ENCODE measurements around the gene PFDN6. TPM values are rescaled to one million over a fixed set of nuclear protein-coding genes. Genes with fewer than 3 reads are reported as not detected.
"Not testable (repeated sequence)": the region's sequence is repeated elsewhere in the genome, so short reads cannot be mapped to it uniquely, and the experiment has no call there.

Gene PFDN6
- total RNA-seq, 1 experiment from 2014 or later, result 143 TPM

- in situ Hi-C loops (cut with HindIII; ENCODE audit: low pct_unique_long_range_greater_than_20kb, low sequenced_read_pairs), result no loop called here
- no peak for DNase-seq (ENCODE audit: low read depth, low spot score)
Observed at GRCh38 chr6:33272275-33273128, 16.9 kb upstream of the PFDN6 start.

DNA sequence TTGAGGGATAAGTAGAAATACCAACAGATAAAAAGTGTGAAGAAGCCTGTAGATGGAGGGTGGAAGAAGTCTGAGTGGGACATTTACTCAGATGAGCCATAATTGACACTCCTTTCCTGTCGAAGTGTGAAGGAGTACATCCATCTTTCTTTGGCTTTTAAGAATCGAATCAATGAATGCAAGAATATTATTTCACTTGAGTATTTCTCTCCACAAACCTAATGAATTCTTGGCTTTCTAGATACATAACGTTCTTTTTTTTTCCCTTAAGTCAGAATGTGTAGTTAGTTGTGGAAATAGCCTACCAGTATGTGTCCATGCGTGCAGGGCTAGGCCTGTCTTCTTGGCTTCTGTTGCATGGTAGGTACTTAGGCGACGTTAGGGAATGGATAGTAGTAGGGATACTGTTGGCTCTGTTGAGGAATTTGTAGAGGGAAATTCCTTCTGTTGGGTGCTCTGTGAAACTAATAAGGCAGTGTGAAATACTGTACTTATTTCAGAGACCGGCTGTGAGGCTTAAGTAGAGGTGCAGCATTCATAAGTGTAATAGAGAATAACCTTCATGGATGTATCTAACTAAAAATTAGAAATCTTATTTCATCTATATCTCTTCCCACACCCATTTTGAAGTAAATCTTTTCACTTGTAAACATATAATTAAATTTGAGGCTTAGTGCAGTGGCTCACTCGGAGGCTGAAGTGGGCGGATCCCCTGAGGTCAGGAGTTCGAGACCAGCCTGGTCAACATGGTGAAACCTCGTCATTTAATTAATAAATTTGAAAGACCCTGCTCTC lies 16.1 kb upstream of the PFDN6 start:
- in situ Hi-C loops (cut with HindIII; ENCODE audit: low pct_unique_long_range_greater_than_20kb, low sequenced_read_pairs), result no loop called here
- DNase-seq (ENCODE audit: low read depth, low spot score), result no peak

DNA sequence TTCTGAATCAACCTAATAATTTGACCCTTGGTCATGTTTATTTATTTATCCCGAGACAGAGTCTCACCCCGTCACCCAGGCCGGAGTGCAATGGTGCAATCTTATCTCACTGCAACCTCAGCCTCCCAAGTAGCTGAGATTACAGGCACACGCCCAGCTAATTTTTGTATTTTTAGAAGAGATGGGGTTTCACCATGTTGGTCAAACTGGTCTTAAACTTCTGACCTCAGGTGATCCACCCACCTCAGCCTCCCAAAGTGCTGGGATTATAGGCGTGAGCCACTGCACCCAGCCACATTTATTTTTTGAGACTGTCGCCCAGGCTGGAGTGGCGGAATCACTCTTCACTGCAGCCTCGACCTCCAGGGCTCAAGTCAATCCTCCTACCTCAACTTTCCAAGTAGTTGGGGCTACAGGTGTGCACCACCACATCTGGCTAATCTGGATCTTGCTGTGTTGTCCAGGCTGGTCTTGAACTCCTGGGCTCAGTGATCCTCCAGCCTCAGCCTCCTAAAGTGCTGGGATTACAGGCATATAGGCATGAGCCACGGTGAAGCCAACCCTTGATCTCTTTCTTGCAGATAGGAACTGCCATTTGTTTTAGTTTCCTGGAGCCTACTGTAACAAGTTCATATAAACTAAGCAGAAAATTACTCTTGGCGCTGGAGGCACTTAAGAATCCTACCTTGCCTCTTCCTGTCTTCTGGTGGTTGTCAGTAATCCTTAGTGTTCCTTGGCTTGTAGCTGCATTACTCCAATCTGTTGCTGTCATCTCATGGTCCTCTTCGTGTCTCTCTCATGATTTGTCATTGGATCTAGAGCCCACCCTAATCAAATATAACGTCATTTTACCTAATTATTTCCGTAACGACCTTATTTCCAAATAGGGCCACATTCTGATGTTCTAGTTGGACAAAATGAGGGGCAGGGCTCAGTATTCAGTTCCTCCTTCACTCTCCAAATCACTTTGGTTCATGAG lies 15.2 kb upstream of the PFDN6 start:
- DNase-seq (ENCODE audit: low read depth, low spot score), result no peak
- in situ Hi-C loops (cut with HindIII; ENCODE audit: low pct_unique_long_range_greater_than_20kb, low sequenced_read_pairs), result no loop called here

- DNase-seq (ENCODE audit: low read depth, low spot score); in situ Hi-C loops (cut with HindIII; ENCODE audit: low pct_unique_long_range_greater_than_20kb, low sequenced_read_pairs): not testable (repeated sequence)
Observed at GRCh38 chr6:33275795-33276580, 13.4 kb upstream of the PFDN6 start.

- in situ Hi-C loops (cut with HindIII; ENCODE audit: low pct_unique_long_range_greater_than_20kb, low sequenced_read_pairs), result no loop called here
Observed at GRCh38 chr6:33276581-33276863, 12.9 kb upstream of the PFDN6 start.

GRCh38 chr6:33276864-33277662 lies 12.3 kb upstream of the PFDN6 start, which contains the start of gene B3GALT4:
Gene B3GALT4 (plus strand): TSS chr6:33277123. CDS start chr6:33277420, 297 bp downstream.
- in situ Hi-C loops (cut with HindIII; ENCODE audit: low pct_unique_long_range_greater_than_20kb, low sequenced_read_pairs), result no loop called here
- peak; percentile 65 for DNase-seq (ENCODE audit: low read depth, low spot score)

More at GRCh38 chr6:33276581-33276863, 12.9 kb upstream of the PFDN6 start:
- no peak for DNase-seq (ENCODE audit: low read depth, low spot score)

DNA sequence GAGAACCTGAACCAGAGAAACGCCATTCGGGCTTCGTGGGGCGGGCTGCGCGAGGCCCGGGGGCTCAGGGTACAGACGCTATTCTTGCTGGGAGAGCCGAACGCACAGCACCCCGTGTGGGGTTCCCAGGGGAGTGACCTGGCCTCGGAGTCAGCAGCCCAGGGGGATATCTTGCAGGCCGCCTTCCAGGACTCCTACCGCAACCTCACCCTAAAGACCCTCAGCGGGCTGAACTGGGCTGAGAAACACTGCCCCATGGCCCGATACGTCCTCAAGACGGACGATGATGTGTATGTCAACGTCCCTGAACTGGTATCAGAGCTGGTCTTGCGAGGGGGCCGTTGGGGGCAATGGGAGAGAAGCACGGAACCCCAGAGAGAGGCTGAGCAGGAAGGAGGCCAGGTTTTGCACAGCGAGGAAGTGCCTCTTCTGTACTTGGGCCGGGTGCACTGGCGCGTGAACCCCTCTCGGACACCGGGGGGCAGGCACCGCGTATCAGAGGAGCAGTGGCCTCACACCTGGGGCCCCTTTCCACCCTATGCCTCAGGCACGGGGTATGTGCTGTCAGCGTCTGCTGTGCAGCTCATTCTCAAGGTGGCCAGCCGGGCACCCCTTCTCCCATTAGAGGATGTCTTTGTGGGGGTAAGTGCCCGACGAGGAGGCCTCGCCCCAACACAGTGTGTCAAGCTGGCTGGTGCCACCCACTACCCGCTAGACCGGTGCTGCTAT lies 11.6 kb upstream of the PFDN6 start:
- in situ Hi-C loops (cut with HindIII; ENCODE audit: low pct_unique_long_range_greater_than_20kb, low sequenced_read_pairs), result no loop called here

GRCh38 chr6:33278392-33278741 lies 11.0 kb upstream of the PFDN6 start:
- no peak for DNase-seq (ENCODE audit: low read depth, low spot score)
- in situ Hi-C loops (cut with HindIII; ENCODE audit: low pct_unique_long_range_greater_than_20kb, low sequenced_read_pairs), result no loop called here

More for the DNA sequence above, 11.6 kb upstream of the PFDN6 start:
- no peak for DNase-seq (ENCODE audit: low read depth, low spot score)

DNA sequence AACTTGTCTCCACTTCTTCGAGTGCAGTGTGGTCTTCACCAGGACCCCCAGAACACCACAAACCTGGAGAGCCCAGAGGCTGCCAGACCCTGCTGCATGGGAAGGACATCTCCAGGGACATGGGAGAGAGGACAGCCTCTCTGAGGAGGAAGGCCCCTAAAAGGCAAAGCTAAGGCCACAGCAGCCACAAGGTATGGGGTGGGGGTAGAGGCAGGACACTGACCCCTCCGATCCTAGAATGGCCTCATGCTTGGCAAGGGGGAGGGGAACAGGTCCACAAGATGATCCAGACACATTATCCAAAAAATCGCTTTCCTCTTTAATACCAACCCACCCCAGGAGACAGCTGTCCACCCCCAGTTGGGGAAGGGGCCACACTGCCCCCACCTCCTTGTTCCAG lies 10.6 kb upstream of the PFDN6 start:
- in situ Hi-C loops (cut with HindIII; ENCODE audit: low pct_unique_long_range_greater_than_20kb, low sequenced_read_pairs), result no loop called here
- no peak for DNase-seq (ENCODE audit: low read depth, low spot score)

- in situ Hi-C loops (cut with HindIII; ENCODE audit: low pct_unique_long_range_greater_than_20kb, low sequenced_read_pairs), result no loop called here
- DNase-seq (ENCODE audit: low read depth, low spot score), result no peak
Observed at GRCh38 chr6:33279257-33279695, 10.1 kb upstream of the PFDN6 start.

DNA sequence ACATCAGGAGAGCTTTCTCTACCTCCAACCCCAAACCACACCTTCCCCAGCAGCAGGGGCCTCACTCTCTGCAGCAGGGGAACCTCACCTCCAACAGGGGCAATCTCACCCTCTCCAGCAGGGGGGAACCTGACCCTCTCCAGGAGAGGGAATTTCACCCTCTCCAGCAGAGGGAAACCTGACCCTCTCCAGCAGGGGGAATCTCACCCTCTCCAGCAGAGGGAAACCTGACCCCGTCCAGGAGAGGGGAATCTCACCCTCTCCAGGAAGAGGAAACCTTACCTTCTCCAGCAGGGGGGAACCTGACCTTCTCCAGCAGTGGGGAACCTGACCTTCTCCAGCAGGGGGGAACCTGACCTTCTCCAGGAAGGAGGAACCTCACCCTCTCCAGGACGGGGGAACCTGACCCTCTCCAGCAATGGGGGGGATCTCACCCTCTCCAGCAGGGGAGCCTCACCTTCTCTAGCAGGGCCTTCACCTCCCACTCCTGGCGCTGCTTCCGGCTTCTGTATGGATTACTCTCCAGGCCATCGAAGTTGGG lies 9.4 kb upstream of the PFDN6 start:
- peak; percentile 86 for DNase-seq (ENCODE audit: low read depth, low spot score)
- in situ Hi-C loops (cut with HindIII; ENCODE audit: low pct_unique_long_range_greater_than_20kb, low sequenced_read_pairs), result no loop called here

- no peak for DNase-seq (ENCODE audit: low read depth, low spot score)
- in situ Hi-C loops (cut with HindIII; ENCODE audit: low pct_unique_long_range_greater_than_20kb, low sequenced_read_pairs), result no loop called here
Observed at GRCh38 chr6:33280539-33280938, 8.9 kb upstream of the PFDN6 start.

GRCh38 chr6:33285214-33285613 lies 4.2 kb upstream of the PFDN6 start:
- in situ Hi-C loops (cut with HindIII; ENCODE audit: low pct_unique_long_range_greater_than_20kb, low sequenced_read_pairs), result not testable (repeated sequence)

GRCh38 chr6:33286946-33287914 lies 2.2 kb upstream of the PFDN6 start:
- in situ Hi-C loops (cut with HindIII; ENCODE audit: low pct_unique_long_range_greater_than_20kb, low sequenced_read_pairs), result no loop called here
- peak; percentile 57 for DNase-seq (ENCODE audit: low read depth, low spot score)

More at GRCh38 chr6:33285214-33285613, 4.2 kb upstream of the PFDN6 start:
- DNase-seq (ENCODE audit: low read depth, low spot score), result not testable (repeated sequence)

Measured in SK-MEL-5 (cell line).